Measurements from ENCODE around the gene ARF3.

- TF ChIP-seq CTCF (conservative IDR thresholded peaks at IDR 0.05 in 1 of 2, IDR thresholded peaks at IDR 0.05 in 1 of 2; ENCODE audit: extremely low read depth in 1 of 2, insufficient read depth in 1 of 2, low read depth in 1 of 2, low read length in 2 of 2) (no peak), EZH2 (IDR thresholded peaks at IDR 0.05; ENCODE audit: borderline replicate concordance, low read length) (no peak)
These were observed 11.1 kb downstream of the ARF3 start for GRCh38 chr12:48946205-48946604.

Data from mammary epithelial cell (primary cell).